Testis (tissue), 3 donors: ENCODE results near the gene NCK2. TPM values are rescaled to one million over a fixed set of nuclear protein-coding genes. Genes with fewer than 3 reads are reported as not detected.

Experiments
- DNase-seq: peaks from one replicate; pipeline ENCODE4 v3.0.0-alpha.2; 2019
- H3K27ac ChIP-seq, 2 donors: fragments of 200-600 bp; sonication (generic); one replicate each; pipeline ENCODE4 v1.5.1; 2019
- H3K27me3 ChIP-seq: fragments of 200-600 bp; sonication (generic); one replicate; pipeline ENCODE4 v1.5.1; 2019
- H3K36me3 ChIP-seq: fragments of 200-600 bp; sonication (generic); one replicate; pipeline ENCODE4 v1.5.1; 2017; ENCODE audit warnings: low read depth; ENCODE audit errors: missing control alignments
- H3K4me1 ChIP-seq: fragments of 200-600 bp; sonication (generic); one replicate; pipeline ENCODE4 v1.5.1; 2019
- H3K4me3 ChIP-seq, 2 donors: fragments of 200-600 bp; sonication (generic); one replicate each; pipeline ENCODE4 v1.5.1; 2017 to 2019
- H3K9me3 ChIP-seq: fragments of 200-600 bp; sonication (generic); one replicate; pipeline ENCODE4 v1.5.1; 2017
- POLR2A ChIP-seq: fragments of 450-650 bp; IDR thresholded peaks from one replicate; pipeline ENCODE4 v1.6.1; 2017; ENCODE audit warnings: antibody characterized with exemption, mild to moderate bottlenecking, moderate library complexity
- WGBS, 2 donors: methylation state at CpG; one replicate each; pipeline ENCODE4 v1.1.5; 2018; 5-methylcytosine and 5-hydroxymethylcytosine counted together
- intact Hi-C: fragments of 100-400 bp; cut with DNase I; formaldehyde crosslinking; loops from one replicate; pipeline ENCODE4 v1.15.1; 2023; ENCODE audit warnings: low total_unique reads
- polyA plus RNA-seq: library from polyadenylated mRNA; stranded (reverse); fragments of 350-450 nt; fragmentation: Illumina TruSeq; extraction: RNeasy Lipid Tissue Mini Kit (QIAGEN cat#74804); gene quantifications from one replicate; pipeline ENCODE4 v1.2.3, GENCODE V29; 2014; ENCODE audit warnings: low read depth, low replicate concordance; ENCODE audit not compliant: insufficient read depth
- total RNA-seq, 2 donors: library from RNA; depleted of rRNA; stranded (reverse); fragments of >200 nt; gene quantifications; one replicate each; pipeline ENCODE4 v1.2.3, GENCODE V29; 2016
- TF ChIP-seq, protein P1 (sequence below), 3 experiments: fragments of 450-650 bp in 2 of 3; fragments of 200-600 bp in 1 of 3; sonication (generic) in 1 of 3; IDR thresholded peaks; one replicate each; pipeline ENCODE4 v1.5.1; 2016 to 2019; ENCODE audit warnings: antibody characterized with exemption in 3 of 3, mild to moderate bottlenecking in 2 of 3, moderate library complexity in 1 of 3

The NCK2 gene
- total and polyA plus RNA-seq, 3 donors from 2014 or later, result 67.7 to 168 (median 105) TPM

GRCh38 chr2:105739426-105739825 is 5.3 kb upstream of the NCK2 start:
- no peak overlapping the region for H3K4me3 ChIP-seq
- peaks cover 5% of the 10 kb centered on the region for H3K4me1 ChIP-seq
- H3K36me3 ChIP-seq, result no peaks in the 10 kb centered on the region
- 88 to 95% methylated on average over 8 of the region's 8 CpGs for WGBS, 2 donors
- no peaks in the 10 kb centered on the region for H3K9me3 ChIP-seq
- intact Hi-C loops, result no loop called here
- H3K27ac ChIP-seq, result no peak overlapping the region
- TF ChIP-seq POLR2A, result no peak
- TF ChIP-seq, protein P1, sequence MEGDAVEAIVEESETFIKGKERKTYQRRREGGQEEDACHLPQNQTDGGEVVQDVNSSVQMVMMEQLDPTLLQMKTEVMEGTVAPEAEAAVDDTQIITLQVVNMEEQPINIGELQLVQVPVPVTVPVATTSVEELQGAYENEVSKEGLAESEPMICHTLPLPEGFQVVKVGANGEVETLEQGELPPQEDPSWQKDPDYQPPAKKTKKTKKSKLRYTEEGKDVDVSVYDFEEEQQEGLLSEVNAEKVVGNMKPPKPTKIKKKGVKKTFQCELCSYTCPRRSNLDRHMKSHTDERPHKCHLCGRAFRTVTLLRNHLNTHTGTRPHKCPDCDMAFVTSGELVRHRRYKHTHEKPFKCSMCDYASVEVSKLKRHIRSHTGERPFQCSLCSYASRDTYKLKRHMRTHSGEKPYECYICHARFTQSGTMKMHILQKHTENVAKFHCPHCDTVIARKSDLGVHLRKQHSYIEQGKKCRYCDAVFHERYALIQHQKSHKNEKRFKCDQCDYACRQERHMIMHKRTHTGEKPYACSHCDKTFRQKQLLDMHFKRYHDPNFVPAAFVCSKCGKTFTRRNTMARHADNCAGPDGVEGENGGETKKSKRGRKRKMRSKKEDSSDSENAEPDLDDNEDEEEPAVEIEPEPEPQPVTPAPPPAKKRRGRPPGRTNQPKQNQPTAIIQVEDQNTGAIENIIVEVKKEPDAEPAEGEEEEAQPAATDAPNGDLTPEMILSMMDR (IDR thresholded peaks at IDR 0.05), result no peak
- H3K27me3 ChIP-seq, result no peaks in the 10 kb centered on the region
- DNase-seq, result no peak

DNA sequence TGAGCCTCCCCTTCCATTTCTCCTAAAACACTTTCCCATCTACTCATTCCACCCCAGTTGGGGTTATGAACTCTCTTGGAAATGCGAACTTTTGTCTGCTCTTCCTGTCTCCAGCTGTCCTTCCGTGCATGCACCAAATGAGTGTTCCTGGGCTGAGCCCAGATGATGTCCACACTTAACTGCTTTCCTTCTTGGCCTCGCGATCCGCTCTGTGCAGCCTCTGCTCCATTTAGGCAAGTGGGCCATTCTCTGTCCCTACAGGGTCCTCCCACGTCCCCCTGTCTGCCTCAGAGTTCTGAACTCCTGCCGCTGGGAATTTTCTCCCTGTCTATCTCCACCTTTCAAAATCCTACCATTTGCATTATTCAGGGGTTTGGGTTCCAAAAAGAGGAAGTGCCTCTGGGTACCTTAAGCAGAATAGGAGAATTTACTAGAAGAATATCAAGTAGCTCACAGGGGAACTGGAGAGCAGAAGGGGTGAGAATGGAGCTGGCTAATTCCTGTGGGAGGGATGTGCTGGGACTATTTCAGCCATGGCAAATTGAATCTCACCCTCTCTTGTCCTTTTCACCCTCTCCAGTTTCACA is 4.7 kb upstream of the NCK2 start:
- H3K36me3 ChIP-seq, result no peaks in the 10 kb centered on the region
- H3K4me3 ChIP-seq, result no peak overlapping the region
- no peak for DNase-seq
- no peaks in the 10 kb centered on the region for H3K27me3 ChIP-seq
- intact Hi-C loops, result no loop called here
- 84 to 89% methylated on average over 7 of the region's 7 CpGs for WGBS, 2 donors
- H3K9me3 ChIP-seq, result no peaks in the 10 kb centered on the region
- TF ChIP-seq, protein P1 (IDR thresholded peaks at IDR 0.05), result no peak
- TF ChIP-seq POLR2A, result no peak
- peaks cover 5% of the 10 kb centered on the region for H3K4me1 ChIP-seq
- H3K27ac ChIP-seq, result no peak overlapping the region

GRCh38 chr2:105741174-105741573 is 3.5 kb upstream of the NCK2 start:
- H3K36me3 ChIP-seq, result no peaks in the 10 kb centered on the region
- WGBS, 2 donors, result 85 to 96% methylated on average over 3 of the region's 3 CpGs
- intact Hi-C loops, result no loop called here
- H3K4me3 ChIP-seq, result no peak overlapping the region
- H3K4me1 ChIP-seq, result peaks cover 5% of the 10 kb centered on the region
- H3K9me3 ChIP-seq, result no peaks in the 10 kb centered on the region
- no peaks in the 10 kb centered on the region for H3K27me3 ChIP-seq
- no peak overlapping the region for H3K27ac ChIP-seq
- TF ChIP-seq, protein P1 (IDR thresholded peaks at IDR 0.05), result no peak
- TF ChIP-seq POLR2A, result no peak
- no peak for DNase-seq

GRCh38 chr2:105741617-105742016 is 3.1 kb upstream of the NCK2 start:
- Histone ChIP-seq H3K36me3 (no peaks in the 10 kb centered on the region), H3K4me3 (no peak overlapping the region), H3K27ac (no peak overlapping the region), H3K9me3 (no peaks in the 10 kb centered on the region), H3K27me3 (no peaks in the 10 kb centered on the region), H3K4me1 (peaks cover 7% of the 10 kb centered on the region)
- intact Hi-C loops, result no loop called here
- DNase-seq, result no peak
- 96 to 97% methylated on average over 4 of the region's 4 CpGs for WGBS, 2 donors
- TF ChIP-seq, protein P1 (IDR thresholded peaks at IDR 0.05), result no peak
- TF ChIP-seq POLR2A, result no peak
